GM21717 (cell line): Measurements from ENCODE around the gene SHLD2.
"Not testable (repeated sequence)": the region's sequence is repeated elsewhere in the genome, so short reads cannot be mapped to it uniquely, and the experiment has no call there.

ENCODE experiments used
- ATAC-seq: cut with Tn5 transposase; IDR thresholded peaks from one replicate; pipeline ENCODE4 v1.9.1; 2021; ENCODE audit warnings: mild to moderate bottlenecking, moderate library complexity; ENCODE audit not compliant: unreplicated experiment

SHLD2 gene, protein sequence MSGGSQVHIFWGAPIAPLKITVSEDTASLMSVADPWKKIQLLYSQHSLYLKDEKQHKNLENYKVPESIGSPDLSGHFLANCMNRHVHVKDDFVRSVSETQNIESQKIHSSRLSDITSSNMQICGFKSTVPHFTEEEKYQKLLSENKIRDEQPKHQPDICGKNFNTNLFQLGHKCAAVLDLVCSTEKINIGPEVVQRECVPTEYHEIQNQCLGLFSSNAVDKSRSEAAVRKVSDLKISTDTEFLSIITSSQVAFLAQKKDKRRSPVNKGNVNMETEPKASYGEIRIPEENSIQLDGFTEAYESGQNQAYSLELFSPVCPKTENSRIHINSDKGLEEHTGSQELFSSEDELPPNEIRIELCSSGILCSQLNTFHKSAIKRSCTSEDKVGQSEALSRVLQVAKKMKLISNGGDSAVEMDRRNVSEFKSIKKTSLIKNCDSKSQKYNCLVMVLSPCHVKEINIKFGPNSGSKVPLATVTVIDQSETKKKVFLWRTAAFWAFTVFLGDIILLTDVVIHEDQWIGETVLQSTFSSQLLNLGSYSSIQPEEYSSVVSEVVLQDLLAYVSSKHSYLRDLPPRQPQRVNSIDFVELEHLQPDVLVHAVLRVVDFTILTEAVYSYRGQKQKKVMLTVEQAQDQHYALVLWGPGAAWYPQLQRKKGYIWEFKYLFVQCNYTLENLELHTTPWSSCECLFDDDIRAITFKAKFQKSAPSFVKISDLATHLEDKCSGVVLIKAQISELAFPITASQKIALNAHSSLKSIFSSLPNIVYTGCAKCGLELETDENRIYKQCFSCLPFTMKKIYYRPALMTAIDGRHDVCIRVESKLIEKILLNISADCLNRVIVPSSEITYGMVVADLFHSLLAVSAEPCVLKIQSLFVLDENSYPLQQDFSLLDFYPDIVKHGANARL

GRCh38 chr10:87094373-87095235, at the start of gene SHLD2, which contains the start of gene GLUD1:
Gene SHLD2 (plus strand): TSS chr10:87095206. CDS start chr10:87151355, 56,149 bp downstream.
Gene GLUD1 (minus strand): TSS chr10:87094843. CDS start chr10:87094769, 74 bp downstream.
- peak; percentile 55 for ATAC-seq

- ATAC-seq: no peak
Measured at GRCh38 chr10:87045434-87045938, 49.5 kb upstream of the SHLD2 start.

DNA sequence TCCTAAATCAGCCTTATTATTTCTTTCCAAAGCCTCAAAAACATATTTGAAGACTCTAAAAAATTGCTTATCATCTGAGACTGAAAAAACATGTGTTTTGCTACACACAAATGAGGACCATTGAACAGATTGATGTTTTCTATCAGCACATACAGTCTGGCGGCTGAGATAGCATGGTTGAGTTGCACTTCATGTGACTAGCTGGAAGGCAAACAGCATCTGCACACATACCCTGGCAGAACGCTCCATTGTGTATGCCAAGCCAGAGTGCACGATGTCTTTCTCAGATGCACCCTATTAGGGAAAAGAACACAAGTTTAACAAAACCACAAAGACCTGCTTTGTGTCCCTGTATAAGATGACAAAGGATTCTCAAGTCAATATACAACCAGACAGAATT, 41.9 kb upstream of the SHLD2 start:
- no peak for ATAC-seq

GRCh38 chr10:87053577-87054181, 41.3 kb upstream of the SHLD2 start:
- no peak for ATAC-seq

- no peak for ATAC-seq
Measured at GRCh38 chr10:87054373-87055295, 40.4 kb upstream of the SHLD2 start.

DNA sequence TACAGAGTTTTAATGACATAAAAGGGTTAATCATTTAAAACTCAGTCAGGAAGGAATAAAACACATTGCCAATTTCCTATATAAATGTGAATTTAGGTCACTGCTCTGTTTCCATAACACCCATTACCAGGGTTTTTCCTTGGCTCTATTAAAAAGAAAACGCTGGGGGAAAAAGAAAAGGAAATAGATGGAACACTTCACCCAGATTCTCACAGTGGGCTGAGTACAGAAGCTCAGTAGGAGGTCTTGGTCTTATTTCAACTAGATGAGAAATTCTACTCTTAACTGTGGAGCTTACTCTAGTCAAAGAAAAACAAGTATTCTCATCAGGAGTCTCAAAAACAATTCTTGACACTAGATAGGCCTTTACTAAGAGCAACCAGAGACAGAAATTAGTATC, 36.8 kb upstream of the SHLD2 start:
- ATAC-seq: no peak

GRCh38 chr10:87059401-87059800, 35.6 kb upstream of the SHLD2 start:
- no peak for ATAC-seq

DNA sequence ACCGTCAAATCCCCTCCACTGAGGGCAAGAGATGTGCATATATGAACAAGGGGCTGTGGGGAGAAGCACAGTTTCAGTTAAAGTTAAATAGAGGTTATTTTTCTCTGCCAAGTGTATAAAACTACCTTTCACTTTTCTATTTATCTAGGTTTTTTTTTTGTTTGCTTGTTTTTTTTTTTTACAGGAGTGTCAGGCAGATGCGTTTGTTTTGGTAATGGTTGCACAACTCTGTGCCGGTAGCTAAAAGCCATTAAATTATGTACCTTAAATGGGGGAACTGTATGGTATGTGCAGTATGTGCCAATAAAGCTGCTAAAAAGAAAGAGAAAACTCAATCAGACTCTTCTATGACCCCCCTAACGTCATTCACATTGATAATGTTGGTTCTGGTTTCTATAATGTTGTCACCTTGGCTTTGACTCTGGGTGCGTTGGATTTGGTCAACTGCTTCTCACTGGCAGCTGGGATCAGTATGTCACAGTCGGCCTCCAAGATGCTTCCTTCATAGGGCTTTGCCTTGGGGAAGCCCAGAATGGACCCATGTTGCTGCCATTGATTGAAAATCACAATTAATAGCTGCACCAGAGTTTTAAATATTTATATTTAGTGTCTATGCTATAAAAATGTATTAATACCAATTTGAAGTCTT, 34.6 kb upstream of the SHLD2 start:
- ATAC-seq: no peak

DNA sequence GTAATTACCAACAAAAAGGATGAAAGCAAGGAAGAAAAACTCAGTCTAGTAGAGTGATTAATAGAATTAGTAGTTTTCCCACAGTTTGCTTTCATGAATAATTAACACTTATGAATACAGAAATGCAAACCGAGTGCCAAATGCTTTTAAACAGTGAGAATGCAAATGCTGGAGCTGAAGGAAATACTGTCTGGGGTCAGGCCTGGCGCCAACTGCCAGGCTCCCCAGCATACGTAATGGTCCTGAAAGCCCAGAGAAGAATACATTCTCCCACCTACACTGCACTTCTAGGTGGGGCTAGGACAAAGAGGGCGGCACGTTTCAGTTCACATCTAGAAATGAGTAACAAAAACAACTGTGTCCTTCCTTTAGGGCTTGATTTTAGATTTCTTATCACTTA, 30.4 kb upstream of the SHLD2 start:
- no peak for ATAC-seq

- no peak for ATAC-seq
Measured at GRCh38 chr10:87066178-87066577, 28.8 kb upstream of the SHLD2 start.

DNA sequence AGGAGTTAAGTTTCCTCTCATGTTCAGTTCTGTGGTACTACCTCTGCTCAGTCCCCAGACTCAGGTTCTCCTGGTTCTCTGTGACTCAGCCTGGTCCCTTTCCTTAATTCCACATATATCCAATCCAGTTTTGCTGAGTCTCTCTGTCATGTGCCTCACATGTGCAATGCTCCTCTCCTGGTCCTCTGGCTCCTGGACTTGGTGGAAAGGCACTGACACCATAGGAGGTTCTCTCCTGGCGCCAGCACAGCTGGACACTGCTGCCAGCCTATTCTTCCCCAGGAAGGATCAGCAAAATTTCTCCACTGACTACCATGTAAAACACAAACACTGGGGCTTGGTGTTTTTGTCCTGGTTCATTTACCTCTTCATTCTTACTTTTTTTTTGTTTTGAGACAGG, 28.1 kb upstream of the SHLD2 start:
- ATAC-seq: no peak

DNA sequence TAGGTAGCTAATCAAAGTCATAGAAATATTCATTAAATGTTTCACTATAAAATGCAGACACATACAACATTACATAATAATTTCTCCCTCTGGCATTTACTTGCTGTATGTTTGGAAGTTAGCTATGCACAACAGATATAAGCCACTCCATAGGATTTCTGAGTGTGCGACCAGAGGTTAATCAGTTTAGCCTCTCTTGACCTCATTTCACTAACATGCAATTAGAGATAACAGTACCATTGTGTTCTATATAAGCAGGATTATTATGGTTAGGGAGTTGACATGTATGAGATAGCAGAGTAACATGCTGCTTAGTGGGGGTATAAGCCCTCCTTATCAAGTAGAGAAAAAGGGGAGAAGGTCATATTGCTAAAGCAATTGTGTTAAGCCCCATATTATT, 26.7 kb upstream of the SHLD2 start:
- no peak for ATAC-seq

GRCh38 chr10:87072449-87072848, 22.6 kb upstream of the SHLD2 start:
- ATAC-seq: no peak

GRCh38 chr10:87076421-87076820, 18.6 kb upstream of the SHLD2 start:
- not testable (repeated sequence) for ATAC-seq

- no peak for ATAC-seq
Measured at GRCh38 chr10:87079106-87079836, 15.7 kb upstream of the SHLD2 start.

DNA sequence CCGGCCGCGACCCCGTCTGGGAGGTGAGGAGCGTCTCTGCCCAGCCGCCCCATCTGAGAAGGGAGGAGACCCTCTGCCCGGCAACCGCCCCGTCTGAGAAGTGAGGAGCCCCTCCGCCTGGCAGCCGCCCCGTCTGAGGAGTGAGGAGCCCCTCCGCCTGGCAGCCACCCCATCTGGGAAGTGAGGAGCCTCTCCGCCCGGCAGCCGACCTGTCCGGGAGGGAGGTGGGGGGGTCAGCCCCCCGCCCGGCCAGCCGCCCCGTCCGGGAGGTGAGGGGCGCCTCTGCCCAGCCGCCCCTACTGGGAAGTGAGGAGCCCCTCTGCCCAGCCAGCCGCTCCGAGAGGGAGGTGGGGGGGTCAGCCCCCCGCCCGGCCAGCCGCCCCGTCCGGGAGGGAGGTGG, 14.4 kb upstream of the SHLD2 start:
- ATAC-seq: not testable (repeated sequence)

- ATAC-seq: not testable (repeated sequence)
Measured at GRCh38 chr10:87081574-87081973, 13.4 kb upstream of the SHLD2 start.

- not testable (repeated sequence) for ATAC-seq
Measured at GRCh38 chr10:87082219-87082618, 12.8 kb upstream of the SHLD2 start.
